H1 (cell line): ENCODE data around the gene CTBP2. TPM values are rescaled to one million over a fixed set of nuclear protein-coding genes. Genes with fewer than 3 reads are reported as not detected.

ENCODE experiments used
- CTCF ChIA-PET: fragments of 300-600 bp; sonication (Branson Sonifier 250); formaldehyde crosslinking; loops from one replicate; lab custom pipeline; 2021; ENCODE audit not compliant: partially characterized antibody; lab: Charles Lee
- POLR2A ChIA-PET: fragments of 300-600 bp; sonication (Branson Sonifier 250); formaldehyde crosslinking; loops from one replicate; lab custom pipeline; 2021; ENCODE audit warnings: inconsistent platforms; ENCODE audit not compliant: partially characterized antibody; lab: Charles Lee
- DNase-seq, 2 experiments: peaks; one replicate each; pipeline versions ENCODE4 v3.0.0 to v3.0.0-alpha.2; 2010 to 2022; ENCODE audit warnings: low spot score in 2 of 2, low read depth in 1 of 2, mixed read lengths in 1 of 2
- FAIRE-seq: peaks from 2 replicates; lab custom pipeline; 2011; peaks lifted over from hg19 to GRCh38; lab: Jason Lieb, UNC
- H2AFZ ChIP-seq: 2 replicates; pipeline ENCODE4 v1.8.1; 2012; ENCODE audit warnings: low read length, inconsistent platforms
- H2AK5ac ChIP-seq: 2 replicates; pipeline ENCODE4 v1.6.1; 2013; ENCODE audit warnings: low read depth, low read length
- H2BK120ac ChIP-seq: replicated peaks from 2 replicates; pipeline ENCODE3; 2013; ENCODE audit warnings: low read depth, low read length, inconsistent platforms
- H2BK12ac ChIP-seq: 2 replicates; pipeline ENCODE4 v1.6.1; 2013; ENCODE audit warnings: low read depth, low read length
- H2BK15ac ChIP-seq: 2 replicates; pipeline ENCODE4 v1.6.1; 2013; ENCODE audit warnings: low read length
- H2BK20ac ChIP-seq: 2 replicates; pipeline ENCODE4 v1.6.1; 2013; ENCODE audit warnings: low read length
- H2BK5ac ChIP-seq: 2 replicates; pipeline ENCODE4 v1.6.1; 2013; ENCODE audit warnings: low read depth, low read length
- H3K14ac ChIP-seq: 2 replicates; pipeline ENCODE4 v1.6.1; 2013; ENCODE audit warnings: inconsistent platforms; ENCODE audit not compliant: insufficient read length
- H3K18ac ChIP-seq: 2 replicates; pipeline ENCODE4 v1.6.1; 2013; ENCODE audit warnings: low read length; ENCODE audit errors: extremely low read depth
- H3K23ac ChIP-seq: 2 replicates; pipeline ENCODE4 v1.6.1; 2013; ENCODE audit warnings: inconsistent platforms; ENCODE audit not compliant: insufficient read length
- H3K23me2 ChIP-seq: 2 replicates; pipeline ENCODE4 v1.6.1; 2013; ENCODE audit warnings: low read depth, low read length
- H3K27ac ChIP-seq: 2 replicates; pipeline ENCODE4 v1.6.1; 2011; ENCODE audit warnings: low read depth, low read length, inconsistent platforms
- H3K27me3 ChIP-seq, 4 experiments: replicated peaks in 1 of 4; 1 replicate in 1 of 4; 2 replicates in 3 of 4; pipeline versions ENCODE4 v1.6.1 to v1.8.1; 2011 to 2013; ENCODE audit warnings: low read length in 3 of 4, mild to moderate bottlenecking in 3 of 4, inconsistent platforms in 2 of 4, mixed read lengths in 2 of 4, moderate library complexity in 1 of 4; ENCODE audit not compliant: control insufficient read depth in 3 of 4, insufficient read depth in 3 of 4; ENCODE audit errors: extremely low read depth in 1 of 4
- H3K36me3 ChIP-seq, 4 experiments: 2 replicates each; pipeline versions ENCODE4 v1.6.1 to v1.8.1; 2011 to 2013; ENCODE audit warnings: mild to moderate bottlenecking in 4 of 4, low read length in 3 of 4, moderate library complexity in 2 of 4, control low read depth in 1 of 4, inconsistent platforms in 1 of 4; ENCODE audit not compliant: insufficient read depth in 4 of 4, control insufficient read depth in 2 of 4
- H3K4ac ChIP-seq: replicated peaks from 2 replicates; pipeline ENCODE3; 2013; ENCODE audit warnings: low read length, low read depth, mixed read lengths, inconsistent platforms; ENCODE audit not compliant: insufficient read length
- H3K4me1 ChIP-seq, 4 experiments: replicated peaks in 1 of 4; 1 replicate in 1 of 4; 2 replicates in 3 of 4; pipeline versions ENCODE4 v1.6.1 to v1.8.1; 2011 to 2013; ENCODE audit warnings: low read length in 3 of 4, inconsistent platforms in 2 of 4, mixed read lengths in 1 of 4; ENCODE audit not compliant: insufficient read depth in 4 of 4, control insufficient read depth in 3 of 4
- H3K4me2 ChIP-seq, 2 experiments: 2 replicates each; pipeline versions ENCODE4 v1.6.1 to v1.8.1; 2011 to 2013; ENCODE audit warnings: low read depth in 2 of 2, low read length in 2 of 2, control low read depth in 1 of 2, inconsistent platforms in 1 of 2, mild to moderate bottlenecking in 1 of 2; ENCODE audit not compliant: insufficient read depth in 1 of 2
- H3K4me3 ChIP-seq, 4 experiments: fragments of 200-600, 300-600 bp in 1 of 4; sonication (generic), shearing (Covaris generic), sonication (Bioruptor Twin) in 1 of 4; 2 replicates each; pipeline versions ENCODE4 v1.5.1 to v1.8.1; 2011 to 2016; ENCODE audit warnings: low read length in 4 of 4, low read depth in 3 of 4, control low read depth in 2 of 4, inconsistent platforms in 2 of 4, mild to moderate bottlenecking in 2 of 4, mixed read lengths in 1 of 4, moderate library complexity in 1 of 4; ENCODE audit not compliant: insufficient read depth in 2 of 4; ENCODE audit errors: extremely low read depth in 1 of 4
- H3K56ac ChIP-seq: replicated peaks from 2 replicates; pipeline ENCODE3; 2013; ENCODE audit warnings: low read depth, mild to moderate bottlenecking, mixed read lengths, low read length, inconsistent platforms; ENCODE audit not compliant: insufficient read length
- H3K79me1 ChIP-seq: 2 replicates; pipeline ENCODE4 v1.6.1; 2013; ENCODE audit warnings: low read depth, low read length, control low read depth
- H3K79me2 ChIP-seq, 2 experiments: 2 replicates each; pipeline versions ENCODE4 v1.6.1 to v1.8.1; 2012 to 2013; ENCODE audit warnings: low read length in 2 of 2, mild to moderate bottlenecking in 2 of 2, inconsistent platforms in 1 of 2; ENCODE audit not compliant: insufficient read depth in 2 of 2, control insufficient read depth in 1 of 2
- H3K9ac ChIP-seq, 4 experiments: replicated peaks in 1 of 4; 1 replicate in 1 of 4; 2 replicates in 3 of 4; pipeline versions ENCODE4 v1.6.1 to v1.8.1; 2011 to 2013; ENCODE audit warnings: low read depth in 3 of 4, low read length in 3 of 4, control low read depth in 2 of 4, mild to moderate bottlenecking in 2 of 4, moderate library complexity in 2 of 4, inconsistent platforms in 1 of 4; ENCODE audit errors: extremely low read depth in 1 of 4
- H3K9me3 ChIP-seq, 2 experiments: 2 replicates each; pipeline versions ENCODE4 v1.6.1 to v1.8.1; 2012 to 2013; ENCODE audit warnings: mild to moderate bottlenecking in 2 of 2, moderate library complexity in 2 of 2, control low read depth in 1 of 2, inconsistent platforms in 1 of 2, low read depth in 1 of 2, low read length in 1 of 2, mixed read lengths in 1 of 2; ENCODE audit not compliant: insufficient read depth in 2 of 2
- H4K20me1 ChIP-seq, 2 experiments: replicated peaks in 1 of 2; 2 replicates each; pipeline versions ENCODE3 to v1.8.1; 2011 to 2013; ENCODE audit warnings: inconsistent platforms in 2 of 2, low read length in 2 of 2, mild to moderate bottlenecking in 1 of 2; ENCODE audit not compliant: insufficient read depth in 2 of 2, control insufficient read depth in 1 of 2
- H4K5ac ChIP-seq: 2 replicates; pipeline ENCODE4 v1.6.1; 2013; ENCODE audit warnings: low read length, low read depth, mixed read lengths, inconsistent platforms; ENCODE audit not compliant: insufficient read length
- H4K8ac ChIP-seq: 2 replicates; pipeline ENCODE4 v1.8.0; 2013; ENCODE audit warnings: mild to moderate bottlenecking, moderate library complexity, low read length, inconsistent platforms; ENCODE audit not compliant: insufficient read depth; ENCODE audit errors: extremely low read depth
- H4K91ac ChIP-seq: replicated peaks from 2 replicates; pipeline ENCODE3; 2013; ENCODE audit warnings: low read length, mixed read lengths, inconsistent platforms; ENCODE audit not compliant: insufficient read length
- ATF2 ChIP-seq: IDR thresholded peaks from 2 replicates; pipeline ENCODE4 v1.6.1; 2012; ENCODE audit warnings: low read length, inconsistent platforms
- CBX5 ChIP-seq: fragments of 300-800, 300-1000 bp; sonication (generic); IDR thresholded peaks from 2 replicates; pipeline ENCODE4 v1.7.1; 2016; ENCODE audit warnings: antibody characterized with exemption, low read length, low read depth
- CHD2 ChIP-seq: IDR thresholded peaks from 2 replicates; pipeline ENCODE4 v1.6.1; 2012; ENCODE audit warnings: low read length, improper control_type of control experiment
- CTBP2 ChIP-seq: IDR thresholded peaks from 2 replicates; pipeline ENCODE4 v1.7.0; 2011; ENCODE audit warnings: borderline replicate concordance, mild to moderate bottlenecking, moderate library complexity, mixed read lengths, low read length; ENCODE audit not compliant: insufficient read depth, insufficient read length
- EP300 ChIP-seq, 2 experiments: IDR thresholded peaks; 1 replicate in 1 of 2; 2 replicates in 1 of 2; pipeline ENCODE4 v1.6.1; 2011 to 2012; ENCODE audit warnings: low read depth in 2 of 2, low read length in 2 of 2, mild to moderate bottlenecking in 2 of 2, borderline replicate concordance in 1 of 2, inconsistent platforms in 1 of 2, moderate library complexity in 1 of 2
- JUND ChIP-seq: IDR thresholded peaks from 2 replicates; pipeline ENCODE4 v1.6.1; 2011; ENCODE audit warnings: mild to moderate bottlenecking, improper control_type of control experiment, low read length
- POLR2AphosphoS5 ChIP-seq: IDR thresholded peaks from 2 replicates; pipeline ENCODE4 v1.6.1; 2011; ENCODE audit warnings: low read depth, low read length
- RFX5 ChIP-seq: IDR thresholded peaks from 2 replicates; pipeline ENCODE4 v1.6.1; 2011; ENCODE audit warnings: low read depth, low read length, improper control_type of control experiment, borderline replicate concordance
- SIN3A ChIP-seq, 2 experiments: IDR thresholded peaks in 1 of 2; conservative IDR thresholded peaks in 1 of 2; 2 replicates each; pipeline ENCODE4 v1.6.1; 2011 to 2012; ENCODE audit warnings: low read length in 2 of 2, improper control_type of control experiment in 1 of 2, low read depth in 1 of 2, mild to moderate bottlenecking in 1 of 2
- SP1 ChIP-seq: IDR thresholded peaks from 2 replicates; pipeline ENCODE4 v1.6.1; 2011; ENCODE audit warnings: low read depth, low read length
- SP4 ChIP-seq: IDR thresholded peaks from 2 replicates; pipeline ENCODE4 v1.6.1; 2012; ENCODE audit warnings: low read length, inconsistent platforms
- TAF1 ChIP-seq: IDR thresholded peaks from 2 replicates; pipeline ENCODE4 v1.6.1; 2011; ENCODE audit warnings: mild to moderate bottlenecking, low read depth, low read length
- WGBS, 2 experiments: shearing (Covaris generic) in 1 of 2; methylation state at CpG; one replicate each; pipeline versions ENCODE4 v1.1.6 to v1.1.7; 2013 to 2015; ENCODE audit warnings: low lambda C conversion rate in 2 of 2, mixed read lengths in 2 of 2, inconsistent platforms in 1 of 2, low coverage in 1 of 2, missing lambda C conversion rate in 1 of 2; ENCODE audit not compliant: insufficient replicate concordance in 2 of 2, insufficient coverage in 1 of 2, insufficient read length in 1 of 2; ENCODE audit errors: extremely low coverage in 1 of 2, missing lambda C conversion rate in 1 of 2; 5-methylcytosine and 5-hydroxymethylcytosine counted together
- polyA plus RNA-seq, 7 experiments: library from polyadenylated mRNA; depleted of rRNA in 3 of 7; stranded (reverse) in 5 of 7; unstranded in 2 of 7; fragments of >200 nt in 5 of 7; fragments of 200-250 nt in 2 of 7; gene quantifications; 1 replicate in 5 of 7; 2 replicates in 1 of 7; 4 replicates in 1 of 7; pipeline versions ENCODE4 v1.2.1 to v1.2.3, GENCODE V29; 2011 to 2013; ENCODE audit warnings: missing spikeins in 2 of 7, mixed read lengths in 2 of 7
- total RNA-seq: library from RNA; stranded (reverse); fragmentation: NEBNext Ultra II Directional; extraction: Animal tissue kit (Norgen Biotek cat#: 25700); gene quantifications from 2 replicates; pipeline ENCODE4 v1.2.1, GENCODE V29; 2021

Gene CTBP2
- total and polyA plus RNA-seq, 2 of the 8 experiments (the other 6 are each of a cell fraction or from before 2014, with no cell fraction given) = 208 to 221 TPM

DNA sequence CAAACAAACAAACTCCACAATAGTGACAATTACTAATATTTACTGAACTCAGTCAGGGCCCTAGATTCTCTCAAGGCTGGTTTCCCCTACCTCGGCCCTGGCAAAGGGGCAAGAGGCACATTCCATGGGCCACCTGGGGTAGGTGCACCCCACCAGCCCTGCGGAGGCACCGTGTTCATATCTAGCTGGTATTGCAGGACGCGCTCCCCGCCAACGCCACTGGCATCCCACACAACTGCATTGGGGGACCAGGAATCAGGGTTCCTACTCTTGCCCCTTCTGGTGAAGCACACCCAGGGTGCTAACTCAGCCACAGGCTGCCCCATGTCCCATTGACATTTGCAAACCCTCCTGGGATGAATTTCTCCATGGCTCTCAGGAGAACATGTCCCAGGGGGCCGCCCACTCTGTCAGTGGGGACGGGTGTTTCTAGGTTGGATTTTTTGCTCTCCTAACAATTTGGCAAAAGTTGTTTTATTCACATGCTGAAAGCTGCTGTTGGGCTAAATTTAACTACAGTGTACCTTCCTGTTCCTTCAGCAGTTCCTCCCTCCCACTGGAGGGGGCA is 141.7 kb downstream of the CTBP2 start:
- Histone ChIP-seq H3K56ac (no peak overlapping the region), H3K23ac (no peak overlapping the region), H2BK12ac (no peak overlapping the region), H2AK5ac (no peak overlapping the region), H3K4me2 (no peak overlapping the region), H4K91ac (no peak overlapping the region), H2BK5ac (no peak overlapping the region), H4K5ac (no peak overlapping the region), H3K23me2 (no peaks in the 10 kb centered on the region), H3K27me3 (no peaks in the 10 kb centered on the region), H3K14ac (no peak overlapping the region), H2AFZ (no peak overlapping the region), H4K8ac (no peak overlapping the region), H3K27ac (no peak overlapping the region), H3K4me3 (no peak overlapping the region), H3K4me1 (peaks cover 0 to 2% (median 0%) of the 10 kb centered on the region in 4 experiments; a peak in 3 of 7 replicates), H3K79me2 (peaks cover 2 to 100% of the 10 kb centered on the region in 2 experiments; a peak in 3 of 4 replicates), H2BK120ac (no peak overlapping the region), H2BK20ac (no peak overlapping the region), H3K36me3 (peaks cover 6 to 47% (median 25%) of the 10 kb centered on the region in 4 experiments; a peak in 7 of 8 replicates), H2BK15ac (no peak overlapping the region), H3K79me1 (peaks cover 45% of the 10 kb centered on the region), H3K18ac (no peak overlapping the region), H3K9me3 (peaks cover 10 to 14% of the 10 kb centered on the region in 2 experiments; a peak in 3 of 4 replicates), H4K20me1 (peaks cover 23 to 27% of the 10 kb centered on the region in 2 experiments), H3K4ac (no peak overlapping the region), H3K9ac (no peak overlapping the region)
- DNase-seq (no peak), FAIRE-seq (no peak)
- ChIA-PET POLR2A (no interaction called here), CTCF (interaction anchor here (3.4 kb wide), 1 partner anchor 26 kb away, joined by 12 read pairs; no protein-coding TSS in a partner anchor)
- 92% methylated on average over 9 of the region's 9 CpGs; no CpG with 5 or more reads in 1 of the 2 experiments for WGBS, 2 experiments
- TF ChIP-seq SP1 = no peak
- no peak for TF ChIP-seq CBX5
- TF ChIP-seq CTBP2 = no peak
- no peak for TF ChIP-seq EP300 (IDR thresholded peaks at IDR 0.05; ENCODE audit: borderline replicate concordance in 1 of 2, low read depth in 2 of 2, low read length in 2 of 2)
- TF ChIP-seq CHD2 = no peak
- TF ChIP-seq POLR2AphosphoS5 = no peak
- no peak for TF ChIP-seq ATF2
- TF ChIP-seq TAF1 = no peak
- TF ChIP-seq SP4 = no peak
- TF ChIP-seq JUND = no peak
- TF ChIP-seq RFX5 = no peak
- no peak for TF ChIP-seq SIN3A (conservative IDR thresholded peaks at IDR 0.05 in 1 of 2, IDR thresholded peaks at IDR 0.05 in 1 of 2; ENCODE audit: low read depth in 1 of 2, low read length in 2 of 2)
